HG03432 (cell line): ENCODE data around the gene CADM4.

Experiments
- ATAC-seq: cut with Tn5 transposase; IDR thresholded peaks from one replicate; pipeline ENCODE4 v1.9.1; 2021; ENCODE audit warnings: mild to moderate bottlenecking, moderate library complexity; ENCODE audit not compliant: unreplicated experiment

The CADM4 gene

GRCh38 chr19:43634872-43635560 is 4.6 kb downstream of the CADM4 start:
- no peak for ATAC-seq

- no peak for ATAC-seq
Observed at GRCh38 chr19:43634506-43634871, 5.2 kb downstream of the CADM4 start.

GRCh38 chr19:43634068-43634467 is 5.6 kb downstream of the CADM4 start:
- no peak for ATAC-seq

- no peak for ATAC-seq
Observed at GRCh38 chr19:43633520-43633919, 6.1 kb downstream of the CADM4 start.

GRCh38 chr19:43631491-43631890 is 8.2 kb downstream of the CADM4 start:
- no peak for ATAC-seq

GRCh38 chr19:43628646-43629326 is 10.9 kb downstream of the CADM4 start:
- no peak for ATAC-seq

GRCh38 chr19:43626838-43627237 is 12.8 kb downstream of the CADM4 start:
- ATAC-seq, result no peak

- ATAC-seq, result no peak
Observed at GRCh38 chr19:43625918-43626579, 13.6 kb downstream of the CADM4 start.

GRCh38 chr19:43624933-43625332 is 14.7 kb downstream of the CADM4 start:
- no peak for ATAC-seq

GRCh38 chr19:43623889-43624670 is 15.6 kb downstream of the CADM4 start:
- ATAC-seq, result no peak

GRCh38 chr19:43622956-43623355 is 16.7 kb downstream of the CADM4 start:
- no peak for ATAC-seq

GRCh38 chr19:43622070-43622469 is 17.6 kb downstream of the CADM4 start:
- no peak for ATAC-seq

- no peak for ATAC-seq
Observed at GRCh38 chr19:43620061-43621001, 19.3 kb downstream of the CADM4 start.

GRCh38 chr19:43619262-43620060 is 20.2 kb downstream of the CADM4 start, which contains the start of gene ZNF428:
ZNF428 (minus strand) TSS chr19:43619629; CDS start chr19:43614304, 5,325 bp downstream.
- peak; percentile 85 for ATAC-seq

GRCh38 chr19:43618921-43619261 is 20.8 kb downstream of the CADM4 start:
- peak; percentile 39 for ATAC-seq

- no peak for ATAC-seq
Observed at GRCh38 chr19:43616954-43617353, 22.7 kb downstream of the CADM4 start.

GRCh38 chr19:43616306-43616705 is 23.3 kb downstream of the CADM4 start:
- ATAC-seq, result no peak

GRCh38 chr19:43612374-43612773 is 27.3 kb downstream of the CADM4 start:
- ATAC-seq, result no peak

- ATAC-seq, result no peak
Observed at GRCh38 chr19:43611788-43612187, 27.9 kb downstream of the CADM4 start, which contains the start of gene SRRM5. SRRM5 (plus strand) TSS chr19:43612088; CDS start chr19:43612122, 34 bp downstream.
